T-cell (primary cell): ENCODE measurements around the gene GNPNAT1. TPM values are rescaled to one million over a fixed set of nuclear protein-coding genes. Genes with fewer than 3 reads are reported as not detected.

Experiments used
- ATAC-seq, 4 experiments: fragments of 200-7000 bp in 3 of 4; fragments of 150-1000 bp in 1 of 4; cut with Tn5 transposase; replicated peaks in 1 of 4; 1 replicate in 3 of 4; 2 replicates in 1 of 4; pipeline ENCODE4 v1.10.0; 2021; ENCODE audit warnings: moderate library complexity in 3 of 4, mild to moderate bottlenecking in 2 of 4, moderate number of reproducible peaks in 1 of 4
- CTCF ChIA-PET, 2 donors: fragments of 300-600 bp; sonication (Branson Sonifier 250); formaldehyde crosslinking; loops; one replicate each; lab custom pipeline; 2022; ENCODE audit warnings: antibody characterized with exemption in 2 of 2; lab: Charles Lee
- POLR2A ChIA-PET, 2 donors: fragments of 300-600 bp; sonication (Branson Sonifier 250); formaldehyde crosslinking; loops; one replicate each; lab custom pipeline; 2022; ENCODE audit warnings: antibody characterized with exemption in 2 of 2; lab: Charles Lee
- DNase-seq, 35 experiments: peaks; one replicate each; pipeline versions ENCODE4 v3.0.0 to v3.0.0-alpha.2; 2013 to 2023
- H3K27ac ChIP-seq: one replicate; pipeline ENCODE4 v1.5.1; 2013; ENCODE audit warnings: low read length
- H3K27me3 ChIP-seq, 2 experiments: replicated peaks in 1 of 2; 1 replicate in 1 of 2; 2 replicates in 1 of 2; pipeline versions ENCODE4 v1.6.1 to v1.7.0; 2013; ENCODE audit warnings: low read length in 1 of 2, mixed read lengths in 1 of 2; ENCODE audit not compliant: control insufficient read depth in 2 of 2, insufficient read depth in 2 of 2; ENCODE audit errors: extremely low read depth in 1 of 2
- H3K36me3 ChIP-seq, 2 donors: 1 replicate in 1 of 2; 2 replicates in 1 of 2; pipeline versions ENCODE4 v1.6.1 to v1.7.0; 2013; ENCODE audit warnings: low read length in 1 of 2; ENCODE audit not compliant: control insufficient read depth in 2 of 2, insufficient read depth in 1 of 2; ENCODE audit errors: extremely low read depth in 1 of 2
- H3K4me1 ChIP-seq, 2 experiments: 1 replicate in 1 of 2; 2 replicates in 1 of 2; pipeline versions ENCODE4 v1.6.1 to v1.7.0; 2013; ENCODE audit warnings: low read length in 2 of 2, mixed read lengths in 1 of 2; ENCODE audit not compliant: insufficient read depth in 2 of 2, control insufficient read depth in 1 of 2; ENCODE audit errors: extremely low read depth in 1 of 2
- H3K4me3 ChIP-seq, 2 donors: 1 replicate in 1 of 2; 2 replicates in 1 of 2; pipeline versions ENCODE4 v1.5.1 to v1.7.0; 2013; ENCODE audit warnings: mild to moderate bottlenecking in 2 of 2, low read length in 1 of 2, moderate library complexity in 1 of 2; ENCODE audit not compliant: control insufficient read depth in 1 of 2; ENCODE audit errors: extremely low read depth in 1 of 2
- H3K9me3 ChIP-seq: 2 replicates; pipeline ENCODE4 v1.7.0; 2013
- H3K27ac Mint-ChIP-seq, 2 donors: one replicate each; pipeline ENCODE4 v1.8.0; 2020 to 2021; ENCODE audit warnings: mild to moderate bottlenecking in 2 of 2, mixed read lengths in 2 of 2
- H3K27me3 Mint-ChIP-seq, 2 donors: one replicate each; pipeline ENCODE4 v1.8.0; 2021 to 2022; ENCODE audit warnings: mixed read lengths in 2 of 2
- H3K36me3 Mint-ChIP-seq: one replicate; pipeline ENCODE4 v1.8.0; 2021; ENCODE audit warnings: mixed read lengths
- H3K4me1 Mint-ChIP-seq, 3 donors: one replicate each; pipeline ENCODE4 v1.8.0; 2020 to 2022; ENCODE audit warnings: mixed read lengths in 3 of 3, mild to moderate bottlenecking in 1 of 3
- H3K4me3 Mint-ChIP-seq, 3 donors: one replicate each; pipeline ENCODE4 v1.8.0; 2020 to 2022; ENCODE audit warnings: mild to moderate bottlenecking in 3 of 3, mixed read lengths in 3 of 3, moderate library complexity in 3 of 3
- H3K9me3 Mint-ChIP-seq, 3 donors: one replicate each; pipeline ENCODE4 v1.8.0; 2020 to 2022; ENCODE audit warnings: mixed read lengths in 3 of 3
- WGBS: methylation state at CpG from one replicate; pipeline ENCODE4 v1.1.5; 2013; ENCODE audit warnings: missing lambda C conversion rate; ENCODE audit not compliant: insufficient coverage; 5-methylcytosine and 5-hydroxymethylcytosine counted together
- total RNA-seq, 35 experiments: library from RNA in 6 of 35; stranded (reverse) in 6 of 35; fragments of 120-200 nt in 1 of 35; gene quantifications; one replicate each; pipeline versions ENCODE4 v1.2.1 to v1.2.4 and lab custom pipeline; 2013 to 2026

Gene GNPNAT1
- total RNA-seq, 5 donors from 2014 or later (not counting 1 experiment from before 2014, with no cell fraction given): 6.9 to 10.7 (median 8.9) TPM

- H3K27me3 ChIP-seq: no peaks in the 10 kb centered on the region
- Mint-ChIP-seq H3K36me3 (peaks cover 37% of the 10 kb centered on the region), H3K4me1 (peaks cover 77 to 86% (median 82%) of the 10 kb centered on the region in 3 donors), H3K4me3 (peak overlapping the region; percentile 69 to 82 (median 72)), H3K9me3 (peaks cover 0 to 2% (median 0%) of the 10 kb centered on the region in 3 donors), H3K27me3 (no peaks in the 10 kb centered on the region), H3K27ac (peak overlapping the region; percentile 98 to 99)
- POLR2A ChIA-PET: interaction anchor here (0.6 to 1.6 kb wide), 10 partner anchors 12 to 220 kb away, joined by 3 to 13 read pairs (median 4); partner anchors contain the start of genes PSMC6 (in 1 of the 2) and STYX (in 1 of the 2)
- peaks cover 39% of the 10 kb centered on the region in 2 experiments for H3K4me1 ChIP-seq
- CTCF ChIA-PET: interaction anchor here (0.5 to 1.5 kb wide), 10 partner anchors 12 to 721 kb away, joined by 3 to 5 read pairs (median 3); partner anchors contain the start of gene STYX (in 1 of the 2)
- H3K36me3 ChIP-seq: peaks cover 0 to 15% of the 10 kb centered on the region in 2 donors
- peak overlapping the region; percentile 24 to 33 for H3K4me3 ChIP-seq
- DNase-seq (peak in 3 of 35 experiments; percentile 2 to 55 (median 21)), ATAC-seq (peak; percentile 65 to 76 (median 71))
- H3K9me3 ChIP-seq: no peaks in the 10 kb centered on the region
- H3K27ac ChIP-seq: peak overlapping the region; percentile 93
Observed at GRCh38 chr14:52741865-52742264, 49.5 kb downstream of the GNPNAT1 start.

- no peaks in the 10 kb centered on the region for H3K27me3 Mint-ChIP-seq
- Histone ChIP-seq H3K36me3 (peaks cover 0 to 6% of the 10 kb centered on the region in 2 donors), H3K27me3 (no peaks in the 10 kb centered on the region), H3K4me3 (no peak overlapping the region), H3K9me3 (no peaks in the 10 kb centered on the region), H3K4me1 (peaks cover 40 to 43% of the 10 kb centered on the region in 2 experiments), H3K27ac (peak overlapping the region; percentile 93)
- DNase-seq (no peak), ATAC-seq (no peak)
- peaks cover 0 to 2% (median 0%) of the 10 kb centered on the region in 3 donors for H3K9me3 Mint-ChIP-seq
- H3K4me3 Mint-ChIP-seq: peak overlapping the region in 1 of 3 donors; percentile 82
- H3K4me1 Mint-ChIP-seq: peaks cover 86 to 89% (median 88%) of the 10 kb centered on the region in 3 donors
- WGBS: no CpG with 5 or more reads among the region's 1 CpG
- H3K36me3 Mint-ChIP-seq: peaks cover 29% of the 10 kb centered on the region
- ChIA-PET POLR2A (no interaction called here), CTCF (no interaction called here)
- peak overlapping the region; percentile 98 to 99 for H3K27ac Mint-ChIP-seq
Observed at GRCh38 chr14:52740751-52741150, 50.7 kb downstream of the GNPNAT1 start.

- Histone ChIP-seq H3K27me3 (no peaks in the 10 kb centered on the region), H3K27ac (peak overlapping the region; percentile 28), H3K9me3 (no peaks in the 10 kb centered on the region), H3K4me1 (peaks cover 28 to 35% of the 10 kb centered on the region in 2 experiments), H3K36me3 (peaks cover 0 to 12% of the 10 kb centered on the region in 2 donors), H3K4me3 (no peak overlapping the region)
- peaks cover 40% of the 10 kb centered on the region for H3K36me3 Mint-ChIP-seq
- POLR2A ChIA-PET: interaction anchor here in 1 of 2 donors (0.6 kb wide), 1 partner anchor 26 kb away, joined by 4 read pairs; no protein-coding TSS in a partner anchor
- H3K4me3 Mint-ChIP-seq: peak overlapping the region in 2 of 3 donors; percentile 21 to 39
- H3K9me3 Mint-ChIP-seq: peaks cover 0 to 2% (median 0%) of the 10 kb centered on the region in 3 donors
- CTCF ChIA-PET: interaction anchor here in 1 of 2 donors (0.6 to 0.9 kb wide), 2 partner anchors 25 to 66 kb away, joined by 3 read pairs; no protein-coding TSS in a partner anchor
- peak in 1 of 35 experiments; percentile 27 for DNase-seq
- H3K27me3 Mint-ChIP-seq: no peaks in the 10 kb centered on the region
- H3K27ac Mint-ChIP-seq: peak overlapping the region; percentile 89 to 98
- H3K4me1 Mint-ChIP-seq: peaks cover 88 to 93% (median 90%) of the 10 kb centered on the region in 3 donors
- no peak for ATAC-seq
Observed at GRCh38 chr14:52738409-52738808, 53.0 kb downstream of the GNPNAT1 start.

GRCh38 chr14:52735921-52736489, 55.4 kb downstream of the GNPNAT1 start:
- Mint-ChIP-seq H3K4me3 (peak overlapping the region; percentile 13 to 41 (median 40)), H3K9me3 (peaks cover 0 to 2% (median 0%) of the 10 kb centered on the region in 3 donors), H3K27me3 (no peaks in the 10 kb centered on the region), H3K36me3 (peaks cover 47% of the 10 kb centered on the region), H3K27ac (peak overlapping the region; percentile 86 to 93), H3K4me1 (peaks cover 81 to 89% (median 87%) of the 10 kb centered on the region in 3 donors)
- Histone ChIP-seq H3K27me3 (no peaks in the 10 kb centered on the region), H3K27ac (peak overlapping the region; percentile 41), H3K36me3 (peaks cover 0 to 19% of the 10 kb centered on the region in 2 donors), H3K4me3 (no peak overlapping the region), H3K9me3 (no peaks in the 10 kb centered on the region), H3K4me1 (peaks cover 22 to 28% of the 10 kb centered on the region in 2 experiments)
- POLR2A ChIA-PET: interaction anchor here in 1 of 2 donors (0.6 to 0.7 kb wide), 2 partner anchors 16 to 23 kb away, joined by 3 to 12 read pairs; no protein-coding TSS in a partner anchor
- WGBS: 80% methylated on average over 1 of the region's 1 CpG
- DNase-seq: no peak
- CTCF ChIA-PET: interaction anchor here (0.5 to 1.7 kb wide), 5 partner anchors 13 to 57 kb away, joined by 3 to 5 read pairs (median 3); no protein-coding TSS in a partner anchor
- ATAC-seq: peak in 2 of 4 experiments; percentile 24 to 32

- H3K9me3 Mint-ChIP-seq: peaks cover 0 to 2% (median 0%) of the 10 kb centered on the region in 3 donors
- CTCF ChIA-PET: no interaction called here
Observed at GRCh38 chr14:52733824-52734223, 57.6 kb downstream of the GNPNAT1 start.

GRCh38 chr14:52730709-52731111, 60.7 kb downstream of the GNPNAT1 start:
- Mint-ChIP-seq H3K4me3 (peak overlapping the region; percentile 92 to 93 (median 92)), H3K4me1 (peaks cover 44 to 48% (median 46%) of the 10 kb centered on the region in 3 donors), H3K36me3 (peaks cover 30% of the 10 kb centered on the region), H3K27me3 (no peaks in the 10 kb centered on the region), H3K9me3 (no peaks in the 10 kb centered on the region), H3K27ac (peak overlapping the region; percentile 89)
- peaks cover 7 to 21% of the 10 kb centered on the region in 2 experiments for H3K4me1 ChIP-seq
- no peaks in the 10 kb centered on the region for H3K9me3 ChIP-seq
- no peaks in the 10 kb centered on the region for H3K27me3 ChIP-seq
- peaks cover 0 to 30% of the 10 kb centered on the region in 2 donors for H3K36me3 ChIP-seq
- peak overlapping the region; percentile 76 to 100 for H3K4me3 ChIP-seq
- ATAC-seq (no peak), DNase-seq (no peak)
- CTCF ChIA-PET: interaction anchor here (0.5 to 1.4 kb wide), 5 partner anchors 12 to 423 kb away, joined by 3 to 5 read pairs (median 4); no protein-coding TSS in a partner anchor
- 0% methylated on average over 1 of the region's 11 CpGs for WGBS
- peak overlapping the region; percentile 78 for H3K27ac ChIP-seq
- POLR2A ChIA-PET: interaction anchor here (0.6 to 2.4 kb wide), 5 partner anchors 12 to 240 kb away, joined by 6 to 13 read pairs (median 7); no protein-coding TSS in a partner anchor

More at GRCh38 chr14:52733824-52734223, 57.6 kb downstream of the GNPNAT1 start:
- no peak for ATAC-seq
- H3K27ac ChIP-seq: no peak overlapping the region
- no peak overlapping the region for H3K4me3 ChIP-seq
- Mint-ChIP-seq H3K27me3 (no peaks in the 10 kb centered on the region), H3K27ac (peak overlapping the region; percentile 44 to 74), H3K36me3 (peaks cover 34% of the 10 kb centered on the region), H3K4me3 (peak overlapping the region in 1 of 3 donors; percentile 2), H3K4me1 (peaks cover 75 to 76% (median 75%) of the 10 kb centered on the region in 3 donors)
- H3K36me3 ChIP-seq: peaks cover 0 to 19% of the 10 kb centered on the region in 2 donors
- 100% methylated on average over 2 of the region's 9 CpGs for WGBS
- peaks cover 16 to 24% of the 10 kb centered on the region in 2 experiments for H3K4me1 ChIP-seq
- H3K9me3 ChIP-seq: no peaks in the 10 kb centered on the region
- H3K27me3 ChIP-seq: no peaks in the 10 kb centered on the region
- DNase-seq: no peak
- POLR2A ChIA-PET: no interaction called here
